SU-DHL-6 (cell line): ENCODE measurements around the gene ATP4A.

ENCODE experiments used
- EZH2phosphoT487 ChIP-seq: fragments of 200-600 bp; sonication (generic), shearing (Covaris generic); conservative IDR thresholded peaks from 2 replicates; pipeline ENCODE4 v1.6.1; 2018; ENCODE audit warnings: mild to moderate bottlenecking, antibody characterized with exemption, low read length, moderate library complexity, mixed read lengths
- TF ChIP-seq, protein P1 (sequence below): fragments of 200-600 bp; sonication (generic); IDR thresholded peaks from one replicate; pipeline ENCODE4 v1.5.1; 2017; ENCODE audit warnings: antibody characterized with exemption, mild to moderate bottlenecking, low read length, moderate library complexity; ENCODE audit not compliant: insufficient read depth, poor library complexity, severe bottlenecking

DNA sequence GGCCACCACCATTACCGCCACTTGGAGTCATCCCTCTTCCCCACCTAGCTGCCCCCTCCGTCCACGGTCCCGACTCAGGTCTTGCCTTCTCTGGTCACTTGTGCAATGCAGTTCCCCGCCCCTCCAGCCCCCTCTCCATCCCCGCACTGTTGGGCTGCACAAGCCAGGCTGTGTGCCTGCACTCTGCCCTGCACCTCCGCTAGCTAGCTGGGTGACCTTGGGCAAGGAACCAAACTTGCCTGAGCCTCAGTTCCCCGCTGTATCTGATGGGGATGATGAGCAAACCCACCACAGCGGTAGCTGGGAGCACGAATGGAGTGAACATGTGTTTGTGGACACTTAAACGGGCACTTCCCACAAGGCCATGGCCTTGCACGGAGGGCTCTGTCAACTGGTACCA lies 23.6 kb downstream of the ATP4A start:
- TF ChIP-seq, protein P1, sequence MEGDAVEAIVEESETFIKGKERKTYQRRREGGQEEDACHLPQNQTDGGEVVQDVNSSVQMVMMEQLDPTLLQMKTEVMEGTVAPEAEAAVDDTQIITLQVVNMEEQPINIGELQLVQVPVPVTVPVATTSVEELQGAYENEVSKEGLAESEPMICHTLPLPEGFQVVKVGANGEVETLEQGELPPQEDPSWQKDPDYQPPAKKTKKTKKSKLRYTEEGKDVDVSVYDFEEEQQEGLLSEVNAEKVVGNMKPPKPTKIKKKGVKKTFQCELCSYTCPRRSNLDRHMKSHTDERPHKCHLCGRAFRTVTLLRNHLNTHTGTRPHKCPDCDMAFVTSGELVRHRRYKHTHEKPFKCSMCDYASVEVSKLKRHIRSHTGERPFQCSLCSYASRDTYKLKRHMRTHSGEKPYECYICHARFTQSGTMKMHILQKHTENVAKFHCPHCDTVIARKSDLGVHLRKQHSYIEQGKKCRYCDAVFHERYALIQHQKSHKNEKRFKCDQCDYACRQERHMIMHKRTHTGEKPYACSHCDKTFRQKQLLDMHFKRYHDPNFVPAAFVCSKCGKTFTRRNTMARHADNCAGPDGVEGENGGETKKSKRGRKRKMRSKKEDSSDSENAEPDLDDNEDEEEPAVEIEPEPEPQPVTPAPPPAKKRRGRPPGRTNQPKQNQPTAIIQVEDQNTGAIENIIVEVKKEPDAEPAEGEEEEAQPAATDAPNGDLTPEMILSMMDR, result no peak
- TF ChIP-seq EZH2phosphoT487, result no peak
